NOMO-1 treated with DMSO at 0.1 percent for 48 hours (cell line): ENCODE results near the gene LAPTM4A.
"Not testable (repeated sequence)": the region's sequence is repeated elsewhere in the genome, so short reads cannot be mapped to it uniquely, and the experiment has no call there.

ENCODE experiments used
- DNase-seq: peaks from one replicate; lab custom pipeline; 2025; ENCODE audit not compliant: unreplicated experiment; lab: John Stamatoyannopoulos, UW

LAPTM4A gene

GRCh38 chr2:20052229-20052851 is 912 bp upstream of the LAPTM4A start:
- no peak for DNase-seq

GRCh38 chr2:20050646-20051531 is 539 bp downstream of the LAPTM4A start:
- peak; percentile 27 for DNase-seq

GRCh38 chr2:20050104-20050645 is 1.3 kb downstream of the LAPTM4A start:
- peak; percentile 88 for DNase-seq

GRCh38 chr2:20049637-20050036 is 1.8 kb downstream of the LAPTM4A start:
- DNase-seq: peak; percentile 66

GRCh38 chr2:20048488-20049448 is 2.7 kb downstream of the LAPTM4A start:
- DNase-seq: no peak

- DNase-seq: not testable (repeated sequence)
These were observed 5.6 kb downstream of the LAPTM4A start for GRCh38 chr2:20045712-20046292.

GRCh38 chr2:20044778-20045177 is 6.7 kb downstream of the LAPTM4A start:
- DNase-seq: no peak

- no peak for DNase-seq
These were observed 8.9 kb downstream of the LAPTM4A start for GRCh38 chr2:20042531-20042930.

GRCh38 chr2:20040489-20041172 is 10.8 kb downstream of the LAPTM4A start:
- DNase-seq: no peak

GRCh38 chr2:20037660-20038059 is 13.8 kb downstream of the LAPTM4A start:
- no peak for DNase-seq

GRCh38 chr2:20035955-20036666 is 15.3 kb downstream of the LAPTM4A start:
- DNase-seq: peak; percentile 26

- DNase-seq: no peak
These were observed 16.6 kb downstream of the LAPTM4A start for GRCh38 chr2:20034821-20035220.

GRCh38 chr2:20034218-20034617 is 17.2 kb downstream of the LAPTM4A start:
- no peak for DNase-seq

- no peak for DNase-seq
These were observed 18.1 kb downstream of the LAPTM4A start for GRCh38 chr2:20033322-20033721.

GRCh38 chr2:20030224-20030623 is 21.2 kb downstream of the LAPTM4A start:
- DNase-seq: no peak

- DNase-seq: no peak
These were observed 23.6 kb downstream of the LAPTM4A start for GRCh38 chr2:20027705-20028434.

GRCh38 chr2:20027260-20027677 is 24.2 kb downstream of the LAPTM4A start:
- DNase-seq: no peak

- DNase-seq: no peak
These were observed 26.2 kb downstream of the LAPTM4A start for GRCh38 chr2:20025065-20025786.
